Measurements from ENCODE around the gene INF2.
"Not testable (repeated sequence)": the region's sequence is repeated elsewhere in the genome, so short reads cannot be mapped to it uniquely, and the experiment has no call there.

Gene INF2

DNA sequence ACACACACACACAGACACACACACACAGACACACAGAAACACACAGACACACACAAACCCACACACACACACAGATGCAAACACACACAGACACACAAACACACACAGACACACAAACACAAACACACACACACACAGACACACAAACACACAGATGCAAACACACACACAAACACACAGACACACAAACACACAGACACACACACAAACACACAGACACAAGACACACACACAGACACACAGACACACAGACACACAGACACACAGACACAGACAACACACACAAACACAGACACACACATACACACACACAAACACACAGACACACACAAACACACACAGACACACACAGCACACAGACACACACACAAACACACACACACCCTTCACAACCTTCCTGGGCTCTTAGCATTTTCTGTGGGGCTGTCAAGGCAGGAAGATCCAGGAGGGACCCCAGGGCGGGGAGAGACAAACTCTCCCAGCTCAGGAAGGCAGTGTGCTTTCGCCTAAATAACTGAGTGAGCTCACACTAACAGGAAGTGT lies 24.2 kb upstream of the INF2 start:
- TF ChIP-seq GABPA (IDR thresholded peaks at IDR 0.05; ENCODE audit: low read depth) (no peak), POLR2AphosphoS5 (IDR thresholded peaks at IDR 0.05; ENCODE audit: low read depth) (no peak), SPI1 (IDR thresholded peaks at IDR 0.05; ENCODE audit: borderline replicate concordance, low read depth) (no peak)
- TF ChIP-seq, protein P1, sequence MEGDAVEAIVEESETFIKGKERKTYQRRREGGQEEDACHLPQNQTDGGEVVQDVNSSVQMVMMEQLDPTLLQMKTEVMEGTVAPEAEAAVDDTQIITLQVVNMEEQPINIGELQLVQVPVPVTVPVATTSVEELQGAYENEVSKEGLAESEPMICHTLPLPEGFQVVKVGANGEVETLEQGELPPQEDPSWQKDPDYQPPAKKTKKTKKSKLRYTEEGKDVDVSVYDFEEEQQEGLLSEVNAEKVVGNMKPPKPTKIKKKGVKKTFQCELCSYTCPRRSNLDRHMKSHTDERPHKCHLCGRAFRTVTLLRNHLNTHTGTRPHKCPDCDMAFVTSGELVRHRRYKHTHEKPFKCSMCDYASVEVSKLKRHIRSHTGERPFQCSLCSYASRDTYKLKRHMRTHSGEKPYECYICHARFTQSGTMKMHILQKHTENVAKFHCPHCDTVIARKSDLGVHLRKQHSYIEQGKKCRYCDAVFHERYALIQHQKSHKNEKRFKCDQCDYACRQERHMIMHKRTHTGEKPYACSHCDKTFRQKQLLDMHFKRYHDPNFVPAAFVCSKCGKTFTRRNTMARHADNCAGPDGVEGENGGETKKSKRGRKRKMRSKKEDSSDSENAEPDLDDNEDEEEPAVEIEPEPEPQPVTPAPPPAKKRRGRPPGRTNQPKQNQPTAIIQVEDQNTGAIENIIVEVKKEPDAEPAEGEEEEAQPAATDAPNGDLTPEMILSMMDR (IDR thresholded peaks at IDR 0.05; ENCODE audit: insufficient read depth, low read length) = no peak
- TF ChIP-seq, protein P2, sequence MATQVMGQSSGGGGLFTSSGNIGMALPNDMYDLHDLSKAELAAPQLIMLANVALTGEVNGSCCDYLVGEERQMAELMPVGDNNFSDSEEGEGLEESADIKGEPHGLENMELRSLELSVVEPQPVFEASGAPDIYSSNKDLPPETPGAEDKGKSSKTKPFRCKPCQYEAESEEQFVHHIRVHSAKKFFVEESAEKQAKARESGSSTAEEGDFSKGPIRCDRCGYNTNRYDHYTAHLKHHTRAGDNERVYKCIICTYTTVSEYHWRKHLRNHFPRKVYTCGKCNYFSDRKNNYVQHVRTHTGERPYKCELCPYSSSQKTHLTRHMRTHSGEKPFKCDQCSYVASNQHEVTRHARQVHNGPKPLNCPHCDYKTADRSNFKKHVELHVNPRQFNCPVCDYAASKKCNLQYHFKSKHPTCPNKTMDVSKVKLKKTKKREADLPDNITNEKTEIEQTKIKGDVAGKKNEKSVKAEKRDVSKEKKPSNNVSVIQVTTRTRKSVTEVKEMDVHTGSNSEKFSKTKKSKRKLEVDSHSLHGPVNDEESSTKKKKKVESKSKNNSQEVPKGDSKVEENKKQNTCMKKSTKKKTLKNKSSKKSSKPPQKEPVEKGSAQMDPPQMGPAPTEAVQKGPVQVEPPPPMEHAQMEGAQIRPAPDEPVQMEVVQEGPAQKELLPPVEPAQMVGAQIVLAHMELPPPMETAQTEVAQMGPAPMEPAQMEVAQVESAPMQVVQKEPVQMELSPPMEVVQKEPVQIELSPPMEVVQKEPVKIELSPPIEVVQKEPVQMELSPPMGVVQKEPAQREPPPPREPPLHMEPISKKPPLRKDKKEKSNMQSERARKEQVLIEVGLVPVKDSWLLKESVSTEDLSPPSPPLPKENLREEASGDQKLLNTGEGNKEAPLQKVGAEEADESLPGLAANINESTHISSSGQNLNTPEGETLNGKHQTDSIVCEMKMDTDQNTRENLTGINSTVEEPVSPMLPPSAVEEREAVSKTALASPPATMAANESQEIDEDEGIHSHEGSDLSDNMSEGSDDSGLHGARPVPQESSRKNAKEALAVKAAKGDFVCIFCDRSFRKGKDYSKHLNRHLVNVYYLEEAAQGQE (IDR thresholded peaks at IDR 0.05; ENCODE audit: insufficient replicate concordance, low read depth) = no peak
- H3K4me3 ChIP-seq (replicated peaks; ENCODE audit: insufficient read depth, low read length) = no peak overlapping the region
- no peak for DNase-seq (ENCODE audit: low read depth in 1 of 2, low spot score in 1 of 2)
- H3K27me3 ChIP-seq (ENCODE audit: insufficient read depth, poor library complexity, severe bottlenecking) = peaks cover 11% of the 10 kb centered on the region
- no peak overlapping the region for H3K27ac ChIP-seq (replicated peaks)

DNA sequence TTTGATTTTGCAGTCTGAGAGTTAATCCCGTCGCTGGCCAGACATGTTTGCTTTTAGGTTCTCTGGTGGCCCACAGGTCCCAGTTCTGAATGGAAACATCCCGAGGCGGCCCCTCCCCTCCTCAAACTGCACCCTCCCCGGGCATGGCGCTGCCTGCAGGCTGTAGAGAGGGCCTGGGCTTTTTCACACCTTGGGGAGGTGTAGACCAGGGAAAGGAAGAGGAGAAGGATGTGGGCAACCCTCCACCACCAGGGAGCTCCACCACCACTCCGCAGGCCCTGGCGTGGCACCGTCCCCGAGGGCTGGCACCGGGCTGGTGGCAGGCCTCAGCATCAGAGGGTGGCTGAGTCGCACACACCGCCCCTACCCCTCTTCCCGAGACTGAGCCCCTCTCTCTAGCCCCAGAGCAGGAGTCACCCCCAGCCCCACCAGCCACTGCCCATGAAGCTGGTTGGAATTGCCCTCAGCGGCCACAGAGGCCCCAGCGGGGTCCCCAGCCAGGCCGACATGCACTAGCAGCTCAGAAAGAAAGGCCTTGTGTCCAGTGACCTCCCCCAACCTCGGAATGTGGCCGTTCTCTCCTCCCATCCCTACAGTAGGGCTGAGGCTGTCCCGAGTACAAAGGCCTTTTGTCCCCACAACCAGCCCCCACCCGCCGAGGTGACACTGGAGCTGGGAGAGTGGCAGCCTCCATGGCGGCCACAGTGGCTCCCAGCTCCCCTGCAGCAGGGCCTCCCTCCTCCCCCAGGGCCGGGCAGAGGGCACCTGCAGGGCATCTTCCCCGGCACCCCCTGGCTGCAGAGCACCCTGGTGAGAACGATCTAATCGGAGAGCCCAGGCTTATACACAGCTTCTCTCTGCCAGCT lies 23.5 kb upstream of the INF2 start:
- Histone ChIP-seq H3K4me3 (replicated peaks; ENCODE audit: insufficient read depth, low read length) (no peak overlapping the region), H3K27me3 (ENCODE audit: insufficient read depth, poor library complexity, severe bottlenecking) (peaks cover 4% of the 10 kb centered on the region), H3K27ac (replicated peaks) (no peak overlapping the region)
- no peak for DNase-seq (ENCODE audit: low read depth in 1 of 2, low spot score in 1 of 2)
- TF ChIP-seq, protein P1 (IDR thresholded peaks at IDR 0.05; ENCODE audit: insufficient read depth, low read length) = no peak
- TF ChIP-seq GABPA (IDR thresholded peaks at IDR 0.05; ENCODE audit: low read depth) (no peak), SPI1 (IDR thresholded peaks at IDR 0.05; ENCODE audit: borderline replicate concordance, low read depth) (no peak), POLR2AphosphoS5 (IDR thresholded peaks at IDR 0.05; ENCODE audit: low read depth) (no peak)
- TF ChIP-seq, protein P2 (IDR thresholded peaks at IDR 0.05; ENCODE audit: insufficient replicate concordance, low read depth) = no peak

DNA sequence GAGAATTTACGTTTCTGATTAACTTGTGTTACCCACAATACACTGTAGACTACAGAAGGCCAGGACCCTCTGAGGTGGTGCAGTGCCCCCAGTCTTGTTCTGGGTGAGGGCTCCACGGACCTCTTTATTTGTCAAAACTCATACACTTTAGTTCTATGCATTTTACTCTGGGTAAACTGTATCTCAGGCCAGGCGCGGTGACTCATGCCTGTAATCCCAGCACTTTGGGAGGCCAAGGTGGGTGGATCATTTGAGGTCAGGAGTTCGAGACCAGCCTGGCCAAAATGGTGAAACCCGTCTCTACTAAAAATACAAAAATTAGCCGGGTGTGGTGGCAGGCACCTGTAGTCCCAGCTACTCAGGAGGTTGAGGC lies 22.9 kb upstream of the INF2 start:
- H3K27me3 ChIP-seq (ENCODE audit: insufficient read depth, poor library complexity, severe bottlenecking); DNase-seq (ENCODE audit: low read depth in 1 of 2, low spot score in 1 of 2); H3K4me3 ChIP-seq (replicated peaks; ENCODE audit: insufficient read depth, low read length); H3K27ac ChIP-seq (replicated peaks): not testable (repeated sequence)

DNA sequence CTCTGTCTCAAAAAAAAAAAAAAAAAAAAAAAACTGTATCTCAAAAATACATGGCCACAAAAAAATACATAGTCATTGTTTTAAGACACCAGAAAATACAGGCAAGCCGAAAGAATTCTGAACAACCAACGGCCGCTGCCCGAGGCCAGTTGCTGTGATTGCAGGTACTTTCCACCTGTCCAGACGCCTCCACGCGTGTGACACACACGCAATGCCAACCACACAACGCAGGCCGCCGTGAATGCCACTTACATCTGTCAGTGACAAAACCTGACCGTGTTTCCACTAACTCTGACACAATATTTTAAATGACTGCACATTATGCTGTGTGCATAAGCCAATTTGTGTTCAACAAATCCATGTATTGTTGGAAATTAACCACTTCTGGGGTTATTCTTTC lies 22.4 kb upstream of the INF2 start:
- TF ChIP-seq, protein P2 (IDR thresholded peaks at IDR 0.05; ENCODE audit: insufficient replicate concordance, low read depth) = no peak
- TF ChIP-seq SPI1 (IDR thresholded peaks at IDR 0.05; ENCODE audit: borderline replicate concordance, low read depth) (no peak), POLR2AphosphoS5 (IDR thresholded peaks at IDR 0.05; ENCODE audit: low read depth) (no peak), GABPA (IDR thresholded peaks at IDR 0.05; ENCODE audit: low read depth) (no peak)
- TF ChIP-seq, protein P1 (IDR thresholded peaks at IDR 0.05; ENCODE audit: insufficient read depth, low read length) = no peak
- Histone ChIP-seq H3K27me3 (ENCODE audit: insufficient read depth, poor library complexity, severe bottlenecking) (no peaks in the 10 kb centered on the region), H3K4me3 (replicated peaks; ENCODE audit: insufficient read depth, low read length) (no peak overlapping the region), H3K27ac (replicated peaks) (no peak overlapping the region)
- DNase-seq (ENCODE audit: low read depth in 1 of 2, low spot score in 1 of 2) = no peak
